ENCODE data around the gene KLF3.

Gene KLF3

DNA sequence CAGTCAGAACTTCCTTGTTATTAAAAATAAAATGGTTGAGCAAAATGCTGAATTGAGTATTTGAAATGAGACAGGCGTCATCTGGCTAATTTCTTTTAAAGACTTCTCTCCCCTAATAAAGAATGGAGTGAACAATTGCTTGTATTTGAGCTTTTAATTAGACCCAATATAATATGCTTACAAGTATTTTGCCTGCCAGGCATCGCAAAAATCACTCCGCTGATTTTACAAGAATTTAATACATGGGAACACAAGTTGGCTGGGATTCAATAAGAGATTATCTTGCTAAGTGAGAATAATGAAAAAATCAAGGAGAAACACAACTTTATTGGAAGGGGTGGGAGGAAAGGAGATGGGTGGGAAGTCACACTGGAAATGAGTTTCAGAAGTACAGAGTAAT is 52.3 kb downstream of the KLF3 start:
- H3K4me3 ChIP-seq (ENCODE audit: low read depth, low read length): no peak overlapping the region
- TF ChIP-seq, protein P1, sequence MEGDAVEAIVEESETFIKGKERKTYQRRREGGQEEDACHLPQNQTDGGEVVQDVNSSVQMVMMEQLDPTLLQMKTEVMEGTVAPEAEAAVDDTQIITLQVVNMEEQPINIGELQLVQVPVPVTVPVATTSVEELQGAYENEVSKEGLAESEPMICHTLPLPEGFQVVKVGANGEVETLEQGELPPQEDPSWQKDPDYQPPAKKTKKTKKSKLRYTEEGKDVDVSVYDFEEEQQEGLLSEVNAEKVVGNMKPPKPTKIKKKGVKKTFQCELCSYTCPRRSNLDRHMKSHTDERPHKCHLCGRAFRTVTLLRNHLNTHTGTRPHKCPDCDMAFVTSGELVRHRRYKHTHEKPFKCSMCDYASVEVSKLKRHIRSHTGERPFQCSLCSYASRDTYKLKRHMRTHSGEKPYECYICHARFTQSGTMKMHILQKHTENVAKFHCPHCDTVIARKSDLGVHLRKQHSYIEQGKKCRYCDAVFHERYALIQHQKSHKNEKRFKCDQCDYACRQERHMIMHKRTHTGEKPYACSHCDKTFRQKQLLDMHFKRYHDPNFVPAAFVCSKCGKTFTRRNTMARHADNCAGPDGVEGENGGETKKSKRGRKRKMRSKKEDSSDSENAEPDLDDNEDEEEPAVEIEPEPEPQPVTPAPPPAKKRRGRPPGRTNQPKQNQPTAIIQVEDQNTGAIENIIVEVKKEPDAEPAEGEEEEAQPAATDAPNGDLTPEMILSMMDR (IDR thresholded peaks at IDR 0.05; ENCODE audit: low read depth, low read length): no peak

DNA sequence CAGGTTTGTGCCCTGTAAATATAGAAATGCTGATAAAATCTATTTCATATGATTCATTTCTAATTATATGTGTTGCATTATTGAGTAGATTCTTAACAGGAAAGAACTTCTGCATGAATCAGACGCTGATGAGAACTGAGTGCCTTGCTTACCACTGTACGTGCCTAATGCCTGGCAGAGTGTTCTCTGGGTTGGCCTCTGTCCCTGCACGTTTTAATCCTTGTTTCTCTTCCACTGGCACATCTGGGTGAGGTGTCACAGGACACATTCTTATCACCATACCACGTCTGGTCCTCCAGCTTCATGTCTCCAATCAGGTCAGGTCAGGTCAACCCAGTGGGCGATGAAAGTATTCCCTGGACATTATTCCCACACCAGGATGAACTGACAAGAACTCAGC is 53.6 kb downstream of the KLF3 start:
- no peak overlapping the region for H3K4me3 ChIP-seq (ENCODE audit: low read depth, low read length)
- TF ChIP-seq, protein P1 (IDR thresholded peaks at IDR 0.05; ENCODE audit: low read depth, low read length): no peak

DNA sequence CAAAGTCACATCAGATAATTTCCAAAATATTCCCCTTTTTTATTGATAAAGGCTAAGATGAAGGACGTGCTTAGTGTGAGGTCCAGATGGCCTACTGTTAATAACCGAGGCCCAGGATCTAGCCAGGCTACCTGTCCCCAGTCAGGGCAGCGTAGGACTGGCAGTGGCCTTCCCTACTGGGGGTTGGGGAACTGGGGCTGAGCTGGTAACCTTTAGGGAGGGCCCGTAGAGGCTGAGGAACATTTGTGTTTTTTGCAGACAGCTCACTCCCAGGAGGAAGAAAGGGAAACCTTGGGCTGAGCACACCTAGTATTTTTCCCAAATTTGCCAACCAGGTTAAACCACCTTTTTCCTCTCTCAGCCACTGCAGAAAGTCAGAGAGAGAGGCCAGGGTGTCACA is 59.1 kb downstream of the KLF3 start:
- TF ChIP-seq, protein P1 (IDR thresholded peaks at IDR 0.05; ENCODE audit: low read depth, low read length): no peak
- H3K4me3 ChIP-seq (ENCODE audit: low read depth, low read length): no peak overlapping the region

DNA sequence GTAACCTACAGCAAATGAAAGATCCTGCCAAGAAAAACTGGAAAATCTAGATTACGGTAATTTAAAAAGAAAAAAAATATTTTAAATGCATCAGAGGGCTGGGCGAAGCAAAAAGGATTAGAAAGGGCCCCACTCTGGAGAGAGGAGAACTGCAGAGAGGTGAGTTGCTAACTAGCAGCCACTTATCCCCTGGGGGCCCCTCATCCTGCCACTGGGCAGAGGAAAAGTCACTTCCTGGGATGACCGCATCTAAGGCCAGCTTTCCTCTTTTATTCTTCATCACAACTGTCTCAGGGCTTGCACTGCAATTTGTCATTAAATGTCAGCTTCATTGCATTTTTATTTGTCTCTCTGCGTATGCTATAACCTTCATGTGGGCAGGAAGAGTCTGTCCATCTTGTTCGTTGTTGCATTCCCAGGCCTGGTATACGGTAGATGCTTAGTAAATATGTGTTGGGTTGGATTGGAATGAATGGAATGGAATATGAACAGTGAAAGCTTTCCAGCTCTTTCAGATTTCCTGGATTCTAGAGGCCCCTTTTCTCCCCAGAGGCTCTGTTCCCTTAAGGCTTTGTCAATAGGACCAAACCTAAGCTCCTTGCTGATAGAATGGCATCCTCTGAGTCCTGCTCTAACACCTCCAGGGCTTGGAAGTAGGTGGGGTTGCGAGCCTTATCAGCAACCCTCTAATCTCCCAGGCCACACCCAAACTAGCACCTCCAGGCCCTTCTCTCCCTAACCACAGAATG is 59.9 kb downstream of the KLF3 start:
- H3K4me3 ChIP-seq (ENCODE audit: low read depth, low read length): no peak overlapping the region
- TF ChIP-seq, protein P1 (IDR thresholded peaks at IDR 0.05; ENCODE audit: low read depth, low read length): no peak

DNA sequence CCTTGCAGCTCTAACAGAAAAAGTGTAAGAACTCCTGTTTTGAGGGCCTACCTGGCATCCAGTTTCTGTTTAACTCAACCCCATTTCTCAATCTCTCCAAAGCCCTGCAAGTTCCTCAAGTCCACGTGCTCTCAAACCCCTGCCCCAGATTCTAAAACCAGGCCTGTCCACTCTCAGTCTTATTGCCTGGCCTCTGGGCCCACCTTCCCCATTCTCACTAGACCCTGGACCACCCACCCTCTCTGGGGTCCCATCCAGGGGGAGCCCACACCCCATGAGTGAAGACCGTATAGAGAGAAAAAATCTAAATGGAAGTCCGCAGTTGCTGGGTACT is 60.4 kb downstream of the KLF3 start:
- no peak overlapping the region for H3K4me3 ChIP-seq (ENCODE audit: low read depth, low read length)
- TF ChIP-seq, protein P1 (IDR thresholded peaks at IDR 0.05; ENCODE audit: low read depth, low read length): no peak

DNA sequence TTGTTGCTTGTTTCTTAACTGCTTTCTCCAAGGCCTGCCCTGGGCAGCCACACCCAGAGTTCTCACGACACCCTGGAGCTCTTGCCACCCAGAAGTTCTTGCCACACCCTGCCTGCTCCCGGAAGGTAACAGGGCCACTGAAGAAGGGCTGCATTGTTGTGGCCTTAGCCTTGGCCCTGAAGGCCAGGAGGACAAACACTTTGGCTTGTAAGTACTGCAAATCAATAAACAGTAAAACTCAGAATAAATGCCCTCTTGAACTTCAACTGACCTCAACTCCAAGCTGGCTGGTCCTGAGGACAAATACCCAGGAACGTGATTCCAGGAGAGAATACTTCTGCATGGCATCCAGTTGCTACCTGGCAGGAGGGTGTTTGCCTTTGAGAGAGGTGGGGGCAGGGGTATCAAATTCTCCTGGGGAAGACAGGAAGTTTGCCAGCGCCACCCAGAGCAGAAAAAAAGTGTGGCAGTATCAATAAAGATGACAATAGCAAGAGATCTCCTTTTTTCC is 64.7 kb downstream of the KLF3 start:
- H3K4me3 ChIP-seq (ENCODE audit: low read depth, low read length): no peak overlapping the region
- TF ChIP-seq, protein P1 (IDR thresholded peaks at IDR 0.05; ENCODE audit: low read depth, low read length): no peak

DNA sequence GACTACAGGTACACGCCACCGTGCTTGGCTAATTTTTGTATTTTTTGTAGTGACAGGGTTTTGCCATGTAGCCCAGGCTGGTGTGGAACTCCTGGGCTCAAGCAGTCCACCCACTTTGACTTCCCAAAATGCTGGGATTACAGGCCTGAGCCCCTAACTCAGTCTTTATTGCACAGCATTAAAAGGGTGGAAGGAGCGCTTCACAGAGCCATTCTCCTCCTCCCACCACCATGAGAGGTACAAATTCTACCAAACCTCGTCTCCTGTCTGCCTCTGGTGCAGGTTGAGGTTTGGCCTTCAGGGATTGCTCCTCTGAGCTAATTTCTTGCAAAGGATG is 66.5 kb downstream of the KLF3 start:
- TF ChIP-seq, protein P1 (IDR thresholded peaks at IDR 0.05; ENCODE audit: low read depth, low read length): no peak
- no peak overlapping the region for H3K4me3 ChIP-seq (ENCODE audit: low read depth, low read length)
